ENCODE results near the gene IKBIP. TPM values are rescaled to one million over a fixed set of nuclear protein-coding genes. Genes with fewer than 3 reads are reported as not detected.

Gene IKBIP
- total and polyA plus RNA-seq, 9 of the 15 experiments (the other 6 are each of a cell fraction or from before 2014, with no cell fraction given), result 3.3 to 19.5 (median 14.9) TPM

DNA sequence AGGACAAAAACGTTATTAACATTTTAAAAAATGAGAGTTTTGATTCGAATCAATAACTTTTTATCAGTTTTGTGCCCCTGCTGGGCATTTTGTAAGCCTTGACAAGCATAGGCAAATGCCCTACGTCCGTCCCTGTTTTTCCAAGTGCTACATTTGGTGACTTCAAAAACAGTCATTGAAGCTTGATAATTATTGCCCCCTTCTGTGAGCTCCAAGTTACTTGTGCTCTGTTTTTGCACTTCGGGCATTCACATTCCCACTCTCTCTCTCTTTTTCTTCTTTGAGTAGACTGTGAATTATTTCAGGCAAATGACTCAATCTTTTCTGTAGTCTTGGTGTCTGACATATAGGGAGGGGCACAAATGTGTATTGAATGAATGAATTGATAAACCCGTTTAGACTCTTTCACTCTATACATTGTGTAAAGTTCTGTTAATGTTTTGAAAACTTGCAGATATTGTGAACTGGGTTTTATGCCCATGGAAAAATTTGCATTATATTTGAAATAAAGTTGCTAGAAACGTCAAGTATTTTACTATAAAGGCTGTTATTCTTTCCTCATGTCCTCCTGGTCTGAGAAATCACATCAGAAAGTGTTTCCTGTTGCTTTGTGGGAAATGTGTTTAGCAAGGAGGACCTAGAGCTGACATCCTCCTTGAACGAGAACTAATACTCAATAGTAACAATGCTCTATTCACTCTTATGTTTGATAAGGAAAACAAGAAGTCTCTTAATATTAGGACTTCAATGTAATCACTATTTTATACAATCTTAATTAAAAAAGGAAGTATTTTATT is 1.9 kb upstream of the IKBIP start (continued):
- TF ChIP-seq, protein P1, sequence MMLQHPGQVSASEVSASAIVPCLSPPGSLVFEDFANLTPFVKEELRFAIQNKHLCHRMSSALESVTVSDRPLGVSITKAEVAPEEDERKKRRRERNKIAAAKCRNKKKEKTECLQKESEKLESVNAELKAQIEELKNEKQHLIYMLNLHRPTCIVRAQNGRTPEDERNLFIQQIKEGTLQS (IDR thresholded peaks at IDR 0.05), result peak; percentile 37
- TF ChIP-seq, protein P1 (CRISPR knock-in tag; conservative IDR thresholded peaks at IDR 0.05), result no peak
- TF ChIP-seq RUNX1 (IDR thresholded peaks at IDR 0.05; ENCODE audit: low read depth), result no peak
- TF ChIP-seq ZNF24 (IDR thresholded peaks at IDR 0.05), result peak; percentile 68; the same call in 1 of the 2 replicates
- TF ChIP-seq MEF2A (IDR thresholded peaks at IDR 0.05; ENCODE audit: control insufficient read depth, low read depth, low read length), result peak; percentile 85
- no peak for TF ChIP-seq ILF3 (IDR thresholded peaks at IDR 0.05; ENCODE audit: borderline replicate concordance)
- TF ChIP-seq SMARCB1 (IDR thresholded peaks at IDR 0.05; ENCODE audit: insufficient read length, low read depth), result no peak
- no peak for TF ChIP-seq NFIX (CRISPR knock-in tag; IDR thresholded peaks at IDR 0.05; ENCODE audit: low read depth)
- no peak for TF ChIP-seq SMARCA4 (IDR thresholded peaks at IDR 0.05)
- no peak for TF ChIP-seq ESRRB (CRISPR knock-in tag; IDR thresholded peaks at IDR 0.05; ENCODE audit: borderline replicate concordance)
- TF ChIP-seq, protein P2, sequence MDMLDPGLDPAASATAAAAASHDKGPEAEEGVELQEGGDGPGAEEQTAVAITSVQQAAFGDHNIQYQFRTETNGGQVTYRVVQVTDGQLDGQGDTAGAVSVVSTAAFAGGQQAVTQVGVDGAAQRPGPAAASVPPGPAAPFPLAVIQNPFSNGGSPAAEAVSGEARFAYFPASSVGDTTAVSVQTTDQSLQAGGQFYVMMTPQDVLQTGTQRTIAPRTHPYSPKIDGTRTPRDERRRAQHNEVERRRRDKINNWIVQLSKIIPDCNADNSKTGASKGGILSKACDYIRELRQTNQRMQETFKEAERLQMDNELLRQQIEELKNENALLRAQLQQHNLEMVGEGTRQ (CRISPR knock-in tag; IDR thresholded peaks at IDR 0.05), result no peak
- TF ChIP-seq ZNF57 (CRISPR knock-in tag; IDR thresholded peaks at IDR 0.05), result no peak
- TF ChIP-seq E2F3 (CRISPR knock-in tag; IDR thresholded peaks at IDR 0.05), result no peak
- TF ChIP-seq MTA2 (IDR thresholded peaks at IDR 0.05; ENCODE audit: low read depth), result no peak

Data from K562 (cell line).